ENCODE measurements around the gene PLA2G2E.

Gene PLA2G2E

GRCh38 chr1:19957779-19958178, 34.4 kb upstream of the PLA2G2E start:
- H3K36me3 ChIP-seq (ENCODE audit: insufficient read depth, insufficient read length, low read length), result no peaks in the 10 kb centered on the region
- H3K9me3 ChIP-seq (ENCODE audit: insufficient read depth, low read length), result peaks cover 9% of the 10 kb centered on the region; the same call in 1 of the 2 replicates
- H3K4me1 ChIP-seq (ENCODE audit: insufficient read depth, insufficient read length), result no peaks in the 10 kb centered on the region
- TF ChIP-seq SUZ12 (IDR thresholded peaks at IDR 0.05; ENCODE audit: extremely low read depth, insufficient read depth, insufficient read length), result no peak
- TF ChIP-seq YY1 (IDR thresholded peaks at IDR 0.05; ENCODE audit: insufficient read depth, insufficient read length), result no peak
- TF ChIP-seq ZNF274 (IDR thresholded peaks at IDR 0.05; ENCODE audit: low read depth, low read length), result no peak
- no peaks in the 10 kb centered on the region for H3K27me3 ChIP-seq (ENCODE audit: insufficient read depth, insufficient read length)
- no peak overlapping the region for H3K9ac ChIP-seq (ENCODE audit: insufficient read length, low read depth)
- no peak for DNase-seq (ENCODE audit: low read depth, low spot score)
- H3K4me3 ChIP-seq (ENCODE audit: insufficient read length, low read depth), result no peak overlapping the region

DNA sequence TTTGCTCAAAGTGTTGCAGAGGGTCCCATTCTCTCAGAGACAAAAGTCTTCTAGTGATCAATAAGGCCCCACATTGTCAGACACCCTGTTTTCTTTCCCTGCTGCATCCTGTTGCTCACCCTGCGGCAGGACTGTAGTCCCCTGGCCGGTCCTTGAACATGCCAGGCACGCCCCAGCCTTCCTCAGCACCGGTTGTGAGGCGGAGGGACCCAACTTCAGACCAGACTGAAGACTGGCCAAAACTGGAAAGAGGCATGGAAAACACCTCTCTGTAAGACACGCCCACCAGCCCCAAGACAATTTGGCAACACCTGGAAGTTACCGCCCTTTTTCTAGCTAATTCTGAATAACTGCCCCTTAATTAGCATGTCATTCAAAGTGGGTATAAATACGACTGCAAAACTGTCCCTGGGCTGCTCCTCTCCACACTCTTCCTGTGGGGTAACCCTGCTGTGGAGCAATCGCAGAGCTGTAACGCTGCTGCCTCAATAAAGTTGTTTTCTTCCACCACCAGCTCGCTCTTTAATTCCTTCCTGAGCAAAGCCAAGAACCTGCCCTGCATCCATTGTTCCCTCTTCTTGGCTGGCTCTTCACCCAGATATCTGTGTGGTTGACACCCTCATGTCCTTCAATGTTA, 32.2 kb upstream of the PLA2G2E start:
- Histone ChIP-seq H3K27me3 (ENCODE audit: insufficient read depth, insufficient read length) (no peaks in the 10 kb centered on the region), H3K9ac (ENCODE audit: insufficient read length, low read depth) (no peak overlapping the region), H3K4me1 (ENCODE audit: insufficient read depth, insufficient read length) (no peaks in the 10 kb centered on the region), H3K36me3 (ENCODE audit: insufficient read depth, insufficient read length, low read length) (no peaks in the 10 kb centered on the region), H3K9me3 (ENCODE audit: insufficient read depth, low read length) (peaks cover 9% of the 10 kb centered on the region; the same call in 1 of the 2 replicates), H3K4me3 (ENCODE audit: insufficient read length, low read depth) (no peak overlapping the region)
- TF ChIP-seq YY1 (IDR thresholded peaks at IDR 0.05; ENCODE audit: insufficient read depth, insufficient read length) (no peak), SUZ12 (IDR thresholded peaks at IDR 0.05; ENCODE audit: extremely low read depth, insufficient read depth, insufficient read length) (no peak), ZNF274 (IDR thresholded peaks at IDR 0.05; ENCODE audit: low read depth, low read length) (no peak)
- no peak for DNase-seq (ENCODE audit: low read depth, low spot score)

GRCh38 chr1:19954059-19954458, 30.6 kb upstream of the PLA2G2E start:
- Histone ChIP-seq H3K9me3 (ENCODE audit: insufficient read depth, low read length) (peaks cover 9% of the 10 kb centered on the region; the same call in 1 of the 2 replicates), H3K4me3 (ENCODE audit: insufficient read length, low read depth) (no peak overlapping the region), H3K36me3 (ENCODE audit: insufficient read depth, insufficient read length, low read length) (no peaks in the 10 kb centered on the region), H3K4me1 (ENCODE audit: insufficient read depth, insufficient read length) (peaks cover 3% of the 10 kb centered on the region), H3K27me3 (ENCODE audit: insufficient read depth, insufficient read length) (no peaks in the 10 kb centered on the region), H3K9ac (ENCODE audit: insufficient read length, low read depth) (no peak overlapping the region)
- TF ChIP-seq YY1 (IDR thresholded peaks at IDR 0.05; ENCODE audit: insufficient read depth, insufficient read length), result no peak
- TF ChIP-seq ZNF274 (IDR thresholded peaks at IDR 0.05; ENCODE audit: low read depth, low read length), result no peak
- no peak for TF ChIP-seq SUZ12 (IDR thresholded peaks at IDR 0.05; ENCODE audit: extremely low read depth, insufficient read depth, insufficient read length)
- no peak for DNase-seq (ENCODE audit: low read depth, low spot score)

DNA sequence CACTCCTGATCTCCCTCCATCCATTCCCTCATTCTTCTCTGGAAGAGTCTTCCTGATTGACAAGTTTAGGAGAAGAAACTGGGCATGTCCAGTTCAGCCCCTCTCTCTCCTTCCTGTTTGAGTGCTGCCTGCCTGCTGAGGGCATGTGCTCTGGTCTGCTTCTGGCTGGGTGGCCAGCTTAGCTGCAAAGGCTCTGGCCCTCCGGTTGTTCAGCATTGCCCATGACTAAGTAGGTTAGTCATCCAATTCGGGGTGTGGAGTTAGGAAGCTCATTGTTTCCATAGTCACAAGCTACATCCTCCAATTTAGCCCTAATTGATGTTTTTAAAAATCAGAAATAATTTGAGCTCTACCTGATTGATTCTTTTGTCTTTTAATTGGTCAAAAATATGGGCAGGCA, 25.6 kb upstream of the PLA2G2E start:
- no peak overlapping the region for H3K4me3 ChIP-seq (ENCODE audit: insufficient read length, low read depth)
- TF ChIP-seq SUZ12 (IDR thresholded peaks at IDR 0.05; ENCODE audit: extremely low read depth, insufficient read depth, insufficient read length), result no peak
- no peak for TF ChIP-seq ZNF274 (IDR thresholded peaks at IDR 0.05; ENCODE audit: low read depth, low read length)
- no peak for TF ChIP-seq YY1 (IDR thresholded peaks at IDR 0.05; ENCODE audit: insufficient read depth, insufficient read length)
- H3K9me3 ChIP-seq (ENCODE audit: insufficient read depth, low read length), result peaks cover 6% of the 10 kb centered on the region; the same call in 1 of the 2 replicates
- H3K36me3 ChIP-seq (ENCODE audit: insufficient read depth, insufficient read length, low read length), result no peaks in the 10 kb centered on the region
- H3K27me3 ChIP-seq (ENCODE audit: insufficient read depth, insufficient read length), result no peaks in the 10 kb centered on the region
- no peak for DNase-seq (ENCODE audit: low read depth, low spot score)
- H3K9ac ChIP-seq (ENCODE audit: insufficient read length, low read depth), result no peak overlapping the region
- H3K4me1 ChIP-seq (ENCODE audit: insufficient read depth, insufficient read length), result peaks cover 3% of the 10 kb centered on the region

DNA sequence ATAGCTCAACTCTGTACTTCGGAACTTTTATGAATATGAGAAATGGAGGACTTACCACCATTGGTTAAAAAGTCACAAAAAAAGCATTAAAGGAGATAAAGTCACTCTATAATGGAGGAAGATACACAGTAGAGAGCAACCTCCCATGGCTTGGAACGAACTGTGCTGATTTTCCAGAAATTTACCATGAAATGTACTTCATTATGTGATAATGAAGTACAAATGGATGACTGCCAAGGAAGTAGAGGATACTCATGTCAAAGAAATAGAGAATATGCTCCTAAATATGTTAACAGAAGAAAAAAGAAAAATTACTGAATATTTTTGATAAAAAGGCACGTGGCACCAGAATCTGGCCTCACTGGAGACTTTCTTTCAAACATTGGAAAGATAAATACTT, 23.6 kb upstream of the PLA2G2E start:
- no peak overlapping the region for H3K9ac ChIP-seq (ENCODE audit: insufficient read length, low read depth)
- peaks cover 3% of the 10 kb centered on the region for H3K4me1 ChIP-seq (ENCODE audit: insufficient read depth, insufficient read length)
- no peak overlapping the region for H3K4me3 ChIP-seq (ENCODE audit: insufficient read length, low read depth)
- H3K27me3 ChIP-seq (ENCODE audit: insufficient read depth, insufficient read length), result no peaks in the 10 kb centered on the region
- DNase-seq (ENCODE audit: low read depth, low spot score), result no peak
- H3K36me3 ChIP-seq (ENCODE audit: insufficient read depth, insufficient read length, low read length), result no peaks in the 10 kb centered on the region
- TF ChIP-seq SUZ12 (IDR thresholded peaks at IDR 0.05; ENCODE audit: extremely low read depth, insufficient read depth, insufficient read length), result no peak
- TF ChIP-seq ZNF274 (IDR thresholded peaks at IDR 0.05; ENCODE audit: low read depth, low read length), result no peak
- TF ChIP-seq YY1 (IDR thresholded peaks at IDR 0.05; ENCODE audit: insufficient read depth, insufficient read length), result no peak
- H3K9me3 ChIP-seq (ENCODE audit: insufficient read depth, low read length), result peaks cover 3% of the 10 kb centered on the region; the same call in 1 of the 2 replicates

- no peaks in the 10 kb centered on the region for H3K27me3 ChIP-seq (ENCODE audit: insufficient read depth, insufficient read length)
- H3K9me3 ChIP-seq (ENCODE audit: insufficient read depth, low read length), result peaks cover 3% of the 10 kb centered on the region; the same call in 1 of the 2 replicates
- peaks cover 3% of the 10 kb centered on the region for H3K4me1 ChIP-seq (ENCODE audit: insufficient read depth, insufficient read length)
- H3K4me3 ChIP-seq (ENCODE audit: insufficient read length, low read depth), result no peak overlapping the region
- no peak for DNase-seq (ENCODE audit: low read depth, low spot score)
- H3K9ac ChIP-seq (ENCODE audit: insufficient read length, low read depth), result no peak overlapping the region
- H3K36me3 ChIP-seq (ENCODE audit: insufficient read depth, insufficient read length, low read length), result no peaks in the 10 kb centered on the region
- TF ChIP-seq SUZ12 (IDR thresholded peaks at IDR 0.05; ENCODE audit: extremely low read depth, insufficient read depth, insufficient read length) (no peak), YY1 (IDR thresholded peaks at IDR 0.05; ENCODE audit: insufficient read depth, insufficient read length) (no peak), ZNF274 (IDR thresholded peaks at IDR 0.05; ENCODE audit: low read depth, low read length) (no peak)
Observed at GRCh38 chr1:19946331-19946751, 22.9 kb upstream of the PLA2G2E start.

DNA sequence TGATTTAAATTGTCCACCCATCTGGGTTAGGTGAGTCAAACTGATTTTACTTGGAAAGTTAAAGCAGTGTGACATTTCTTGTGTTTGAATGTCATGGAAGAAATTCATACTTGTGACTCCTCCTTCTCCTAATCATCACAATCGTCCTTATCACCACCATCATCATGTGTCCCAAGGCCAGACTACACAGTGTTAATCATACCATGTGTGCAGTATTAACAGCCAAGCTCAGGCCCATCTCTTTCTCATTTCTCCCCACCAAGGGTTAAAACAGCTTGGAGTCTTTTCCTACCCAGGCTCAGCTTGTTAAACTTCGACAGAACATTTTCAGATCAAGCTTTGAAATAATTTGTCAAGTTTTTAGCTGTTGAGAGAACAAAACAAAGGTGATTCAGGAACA, 22.5 kb upstream of the PLA2G2E start:
- TF ChIP-seq ZNF274 (IDR thresholded peaks at IDR 0.05; ENCODE audit: low read depth, low read length) (no peak), YY1 (IDR thresholded peaks at IDR 0.05; ENCODE audit: insufficient read depth, insufficient read length) (no peak), SUZ12 (IDR thresholded peaks at IDR 0.05; ENCODE audit: extremely low read depth, insufficient read depth, insufficient read length) (no peak)
- H3K27me3 ChIP-seq (ENCODE audit: insufficient read depth, insufficient read length), result no peaks in the 10 kb centered on the region
- no peak overlapping the region for H3K9ac ChIP-seq (ENCODE audit: insufficient read length, low read depth)
- H3K4me3 ChIP-seq (ENCODE audit: insufficient read length, low read depth), result no peak overlapping the region
- peaks cover 3% of the 10 kb centered on the region for H3K4me1 ChIP-seq (ENCODE audit: insufficient read depth, insufficient read length)
- H3K9me3 ChIP-seq (ENCODE audit: insufficient read depth, low read length), result peaks cover 3% of the 10 kb centered on the region; the same call in 1 of the 2 replicates
- DNase-seq (ENCODE audit: low read depth, low spot score), result no peak
- no peaks in the 10 kb centered on the region for H3K36me3 ChIP-seq (ENCODE audit: insufficient read depth, insufficient read length, low read length)

Measured in NT2/D1 (cell line).